SK-N-SH (cell line): ENCODE results near the gene ZNF516. TPM values are rescaled to one million over a fixed set of nuclear protein-coding genes. Genes with fewer than 3 reads are reported as not detected.

Experiments
- CTCF ChIA-PET: fragments of 300-600, 350-600 bp; formaldehyde crosslinking; extraction: SDS; loops from one replicate; lab custom pipeline; 2021; lab: Yijun Ruan, JAX
- POLR2A ChIA-PET: fragments of 350-600 bp; sonication (Branson Sonifier 250); formaldehyde crosslinking; extraction: SDS; loops from one replicate; lab custom pipeline; 2020; ENCODE audit warnings: antibody characterized with exemption, inconsistent platforms; lab: Yijun Ruan, JAX
- DNase-seq: peaks from one replicate; pipeline ENCODE4 v3.0.0; 2012
- H2AFZ ChIP-seq: fragments of 200-600 bp; sonication (generic); 2 replicates; pipeline ENCODE4 v1.8.1; 2016; ENCODE audit warnings: antibody characterized with exemption, mild to moderate bottlenecking, low read depth
- H3F3A ChIP-seq: fragments of 200-600 bp; sonication (generic); replicated peaks from 2 replicates; pipeline ENCODE3; 2016; ENCODE audit warnings: antibody characterized with exemption, mild to moderate bottlenecking; ENCODE audit not compliant: insufficient read depth
- H3K27ac ChIP-seq, 2 experiments: fragments of 200-500 bp in 1 of 2; fragments of 200-600 bp in 1 of 2; sonication (Bioruptor generic) in 1 of 2; sonication (generic), shearing (Covaris generic) in 1 of 2; 2 replicates each; pipeline versions ENCODE4 v1.5.1 to v1.6.1; 2014 to 2016; ENCODE audit warnings: low read depth in 2 of 2, inconsistent platforms in 1 of 2, low read length in 1 of 2, mild to moderate bottlenecking in 1 of 2, mixed read lengths in 1 of 2
- H3K27me3 ChIP-seq: fragments of 200-600 bp; sonication (generic), shearing (Covaris generic); 2 replicates; pipeline ENCODE4 v1.6.1; 2016; ENCODE audit warnings: mixed run types; ENCODE audit not compliant: insufficient read depth
- H3K36me3 ChIP-seq, 2 experiments: fragments of 200-500 bp in 1 of 2; fragments of 200-600 bp in 1 of 2; sonication (Bioruptor generic) in 1 of 2; sonication (generic) in 1 of 2; replicated peaks in 1 of 2; 2 replicates each; pipeline versions ENCODE3 to v1.5.1; 2014 to 2016; ENCODE audit warnings: low read length in 1 of 2, mild to moderate bottlenecking in 1 of 2; ENCODE audit not compliant: insufficient read depth in 2 of 2, control insufficient read depth in 1 of 2
- H3K4me1 ChIP-seq, 2 experiments: fragments of 200-500 bp in 1 of 2; fragments of 200-600 bp in 1 of 2; sonication (Bioruptor generic) in 1 of 2; sonication (generic), shearing (Covaris generic) in 1 of 2; 2 replicates each; pipeline versions ENCODE4 v1.5.1 to v1.6.1; 2014 to 2016; ENCODE audit warnings: low read depth in 1 of 2, low read length in 1 of 2, mixed run types in 1 of 2; ENCODE audit not compliant: insufficient read depth in 2 of 2, control insufficient read depth in 1 of 2
- H3K4me2 ChIP-seq: fragments of 200-600 bp; sonication (generic), shearing (Covaris generic); 2 replicates; pipeline ENCODE4 v1.6.1; 2017; ENCODE audit warnings: mixed run types
- H3K4me3 ChIP-seq, 2 experiments: fragments of 200-500 bp in 1 of 2; fragments of 200-600 bp in 1 of 2; sonication (Bioruptor generic) in 1 of 2; sonication (generic), shearing (Covaris generic) in 1 of 2; 2 replicates each; pipeline versions ENCODE4 v1.5.1 to v1.8.1; 2014 to 2016; ENCODE audit warnings: low read depth in 2 of 2, inconsistent platforms in 1 of 2, low read length in 1 of 2, mild to moderate bottlenecking in 1 of 2, mixed read lengths in 1 of 2, moderate library complexity in 1 of 2
- H3K79me2 ChIP-seq: fragments of 200-600 bp; sonication (generic); 2 replicates; pipeline ENCODE4 v1.8.1; 2017; ENCODE audit warnings: mild to moderate bottlenecking; ENCODE audit not compliant: insufficient read depth
- H3K9ac ChIP-seq: fragments of 200-600 bp; sonication (generic); 2 replicates; pipeline ENCODE4 v1.6.1; 2017; ENCODE audit warnings: mixed run types
- H3K9me2 ChIP-seq: fragments of 200-600 bp; sonication (generic); 2 replicates; pipeline ENCODE4 v1.6.1; 2017; ENCODE audit warnings: mixed run types
- H3K9me3 ChIP-seq: fragments of 200-600 bp; sonication (generic); 2 replicates; pipeline ENCODE4 v1.6.1; 2017; ENCODE audit warnings: mixed run types, mild to moderate bottlenecking, moderate library complexity
- H4K20me1 ChIP-seq: fragments of 200-600 bp; sonication (generic); 2 replicates; pipeline ENCODE4 v1.6.1; 2017; ENCODE audit warnings: mild to moderate bottlenecking, mixed run types; ENCODE audit not compliant: insufficient read depth
- CTCF ChIP-seq: fragments of 200-600 bp; sonication (generic); IDR thresholded peaks from 2 replicates; pipeline ENCODE4 v1.6.1; 2017; ENCODE audit warnings: antibody characterized with exemption, mild to moderate bottlenecking, moderate library complexity
- FOXM1 ChIP-seq: IDR thresholded peaks from 2 replicates; pipeline ENCODE4 v1.4.0; 2012; ENCODE audit warnings: low read depth, mild to moderate bottlenecking
- GATA2 ChIP-seq: sonication (generic); formaldehyde crosslinking; IDR thresholded peaks from 2 replicates; pipeline ENCODE4 v1.5.0; 2020; ENCODE audit warnings: mild to moderate bottlenecking, missing genetic modification reagents
- JUND ChIP-seq: IDR thresholded peaks from 2 replicates; pipeline ENCODE4 v1.4.0; 2012
- MAX ChIP-seq: IDR thresholded peaks from 2 replicates; pipeline ENCODE4 v1.4.0; 2012; ENCODE audit warnings: low read depth
- MEF2A ChIP-seq: IDR thresholded peaks from 2 replicates; pipeline ENCODE4 v1.4.0; 2012; ENCODE audit warnings: low read depth, borderline replicate concordance
- REST ChIP-seq: IDR thresholded peaks from 2 replicates; pipeline ENCODE4 v1.6.1; 2012; ENCODE audit warnings: mild to moderate bottlenecking, low read depth, low read length, moderate library complexity
- RFX5 ChIP-seq: IDR thresholded peaks from 2 replicates; pipeline ENCODE4 v1.6.1; 2012; ENCODE audit warnings: mild to moderate bottlenecking, improper control_type of control experiment, low read length
- SIN3A ChIP-seq: IDR thresholded peaks from 2 replicates; pipeline ENCODE4 v1.6.1; 2012; ENCODE audit warnings: low read depth, mild to moderate bottlenecking, low read length, moderate library complexity, borderline replicate concordance
- SMC3 ChIP-seq: IDR thresholded peaks from 2 replicates; pipeline ENCODE4 v1.6.1; 2012; ENCODE audit warnings: low read depth, low read length, improper control_type of control experiment
- TCF12 ChIP-seq: IDR thresholded peaks from 2 replicates; pipeline ENCODE4 v1.4.0; 2012
- TEAD4 ChIP-seq: IDR thresholded peaks from 2 replicates; pipeline ENCODE4 v1.4.0; 2012; ENCODE audit warnings: mild to moderate bottlenecking, borderline replicate concordance; ENCODE audit not compliant: insufficient read depth
- USF2 ChIP-seq: fragments of 150-350 bp; IDR thresholded peaks from 2 replicates; pipeline ENCODE4 v1.6.1; 2017; ENCODE audit warnings: antibody characterized with exemption, low read length, low read depth, borderline replicate concordance
- ZBTB33 ChIP-seq: IDR thresholded peaks from 2 replicates; pipeline ENCODE4 v1.4.0; 2012; ENCODE audit warnings: low read depth, borderline replicate concordance
- WGBS: methylation state at CpG from one replicate; pipeline ENCODE4 v1.1.6; 2017; ENCODE audit warnings: low lambda C conversion rate; 5-methylcytosine and 5-hydroxymethylcytosine counted together
- polyA plus RNA-seq, 3 experiments: library from polyadenylated mRNA; depleted of rRNA; stranded (reverse); fragments of >200 nt; gene quantifications; 2 replicates each; pipeline ENCODE4 v1.2.3, GENCODE V29; 2012

Gene ZNF516
- polyA plus RNA-seq, 1 of the 3 experiments (the other 2 are of a cell fraction): 4.4 TPM

- no peak for TF ChIP-seq REST
- TF ChIP-seq JUND: no peak
- no peak for TF ChIP-seq MAX
- TF ChIP-seq GATA2: no peak
- TF ChIP-seq CTCF: no peak
- no peak for TF ChIP-seq ZBTB33
- TF ChIP-seq FOXM1: no peak
- TF ChIP-seq USF2: no peak
- TF ChIP-seq TEAD4: no peak
- no peak for TF ChIP-seq SIN3A
- TF ChIP-seq SMC3: no peak
- no peak for TF ChIP-seq TCF12
- TF ChIP-seq RFX5: no peak
- no peak for TF ChIP-seq MEF2A
- Histone ChIP-seq H2AFZ (no peak overlapping the region), H3K4me2 (no peak overlapping the region), H3K9me3 (no peaks in the 10 kb centered on the region), H3K4me3 (no peak overlapping the region), H3K9me2 (no peaks in the 10 kb centered on the region), H3F3A (no peaks in the 10 kb centered on the region), H3K9ac (no peak overlapping the region), H3K79me2 (no peaks in the 10 kb centered on the region), H3K27me3 (peaks cover 8% of the 10 kb centered on the region; the same call in 1 of the 2 replicates), H3K27ac (no peak overlapping the region), H3K4me1 (no peaks in the 10 kb centered on the region), H3K36me3 (no peaks in the 10 kb centered on the region), H4K20me1 (no peaks in the 10 kb centered on the region)
- DNase-seq: no peak
- ChIA-PET CTCF (no interaction called here), POLR2A (no interaction called here)
- 88% methylated on average over 2 of the region's 2 CpGs for WGBS
Observed at GRCh38 chr18:76505614-76506013, 10.6 kb upstream of the ZNF516 start.
